IMR-90 (cell line): Measurements from ENCODE around the gene MPZL3. TPM values are rescaled to one million over a fixed set of nuclear protein-coding genes. Genes with fewer than 3 reads are reported as not detected.

Source experiments
- ATAC-seq: fragments of 200-7000 bp; cut with Tn5 transposase; 2 replicates; pipeline ENCODE4 v1.9.1; 2020; ENCODE audit warnings: low read depth, mild to moderate bottlenecking, moderate library complexity
- BruUV-seq: library from RNA; stranded (reverse); fragments of 400-500 nt; replicated peaks from 2 replicates; lab custom pipeline; 2021; lab: Mats Ljungman, UMichigan
- CTCF ChIA-PET: fragments of 300-600 bp; formaldehyde crosslinking; extraction: SDS; loops from one replicate; lab custom pipeline; 2021; ENCODE audit warnings: antibody characterized with exemption; lab: Yijun Ruan, JAX
- POLR2A ChIA-PET: fragments of 300-600 bp; sonication (Branson Sonifier 250); formaldehyde crosslinking; loops from one replicate; lab custom pipeline; 2022; ENCODE audit warnings: antibody characterized with exemption; ENCODE audit not compliant: unreplicated experiment; lab: Charles Lee
- DNase-seq: peaks from one replicate; pipeline ENCODE4 v3.0.0; 2013
- H2AFZ ChIP-seq: replicated peaks from 2 replicates; pipeline ENCODE3; 2013; ENCODE audit warnings: low read length, mild to moderate bottlenecking; ENCODE audit not compliant: poor library complexity
- H2AK5ac ChIP-seq: 2 replicates; pipeline ENCODE4 v1.6.1; 2013; ENCODE audit warnings: low read depth, low read length, inconsistent platforms
- H2AK9ac ChIP-seq: replicated peaks from 2 replicates; pipeline ENCODE3; 2013; ENCODE audit warnings: mild to moderate bottlenecking, low read depth, low read length, moderate library complexity; ENCODE audit not compliant: poor library complexity
- H2BK120ac ChIP-seq: 2 replicates; pipeline ENCODE4 v1.6.1; 2013; ENCODE audit warnings: low read depth, low read length, inconsistent platforms
- H2BK15ac ChIP-seq: 3 replicates; pipeline ENCODE4 v1.6.1; 2013; ENCODE audit warnings: low read depth, low read length, inconsistent platforms
- H2BK20ac ChIP-seq: 2 replicates; pipeline ENCODE4 v1.6.1; 2013; ENCODE audit warnings: low read depth, mild to moderate bottlenecking, inconsistent platforms, low read length, moderate library complexity
- H2BK5ac ChIP-seq: 2 replicates; pipeline ENCODE4 v1.6.1; 2013; ENCODE audit warnings: mild to moderate bottlenecking, low read depth, low read length, inconsistent platforms; ENCODE audit not compliant: poor library complexity, severe bottlenecking
- H3K14ac ChIP-seq: replicated peaks from 2 replicates; pipeline ENCODE4 v1.6.1; 2013; ENCODE audit warnings: low read depth, low read length, inconsistent platforms
- H3K18ac ChIP-seq: 2 replicates; pipeline ENCODE4 v1.6.1; 2013; ENCODE audit warnings: low read depth, low read length, control low read depth
- H3K23ac ChIP-seq: 2 replicates; pipeline ENCODE4 v1.6.1; 2013; ENCODE audit warnings: low read depth, low read length, inconsistent platforms
- H3K27ac ChIP-seq: 2 replicates; pipeline ENCODE4 v1.5.1; 2013; ENCODE audit warnings: mild to moderate bottlenecking, control low read depth, low read length; ENCODE audit not compliant: insufficient read depth
- H3K27me3 ChIP-seq: 2 replicates; pipeline ENCODE4 v1.6.1; 2013; ENCODE audit warnings: low read length; ENCODE audit not compliant: control insufficient read depth, insufficient read depth
- H3K36me3 ChIP-seq: 2 replicates; pipeline ENCODE4 v1.6.1; 2013; ENCODE audit warnings: low read length, mixed read lengths; ENCODE audit not compliant: control insufficient read depth, insufficient read depth
- H3K4ac ChIP-seq: 2 replicates; pipeline ENCODE4 v1.6.1; 2013; ENCODE audit warnings: low read depth, low read length, inconsistent platforms
- H3K4me1 ChIP-seq: 2 replicates; pipeline ENCODE4 v1.6.1; 2013; ENCODE audit warnings: low read length, mixed read lengths; ENCODE audit not compliant: control insufficient read depth, insufficient read depth
- H3K4me2 ChIP-seq: 2 replicates; pipeline ENCODE4 v1.6.1; 2013; ENCODE audit warnings: low read depth, mild to moderate bottlenecking, control low read depth, low read length, moderate library complexity
- H3K4me3 ChIP-seq: 2 replicates; pipeline ENCODE4 v1.5.1; 2013; ENCODE audit warnings: low read depth, mild to moderate bottlenecking, control low read depth, low read length, moderate library complexity; ENCODE audit not compliant: insufficient read depth
- H3K56ac ChIP-seq: 2 replicates; pipeline ENCODE4 v1.6.1; 2013; ENCODE audit warnings: low read length, inconsistent platforms; ENCODE audit not compliant: insufficient read depth; ENCODE audit errors: extremely low read depth
- H3K79me1 ChIP-seq, 2 experiments: 2 replicates each; pipeline ENCODE4 v1.6.1; 2013; ENCODE audit warnings: low read length in 2 of 2, inconsistent platforms in 1 of 2, low read depth in 1 of 2
- H3K9ac ChIP-seq: 2 replicates; pipeline ENCODE4 v1.6.1; 2013; ENCODE audit warnings: low read depth, low read length, control low read depth
- H3K9me1 ChIP-seq: 2 replicates; pipeline ENCODE4 v1.6.1; 2013; ENCODE audit warnings: low read length, inconsistent platforms; ENCODE audit not compliant: insufficient read depth
- H3K9me3 ChIP-seq: 2 replicates; pipeline ENCODE4 v1.6.1; 2013; ENCODE audit warnings: low read length; ENCODE audit not compliant: control insufficient read depth, insufficient read depth
- H4K20me1 ChIP-seq: 2 replicates; pipeline ENCODE4 v1.6.1; 2013; ENCODE audit warnings: low read length, inconsistent platforms; ENCODE audit not compliant: insufficient read depth
- H4K5ac ChIP-seq: 2 replicates; pipeline ENCODE4 v1.6.1; 2013; ENCODE audit warnings: mild to moderate bottlenecking, low read depth, low read length, control low read depth
- H4K8ac ChIP-seq, 2 experiments: 2 replicates each; pipeline ENCODE4 v1.6.1; 2013; ENCODE audit warnings: low read depth in 2 of 2, low read length in 2 of 2, control low read depth in 1 of 2, inconsistent platforms in 1 of 2
- H4K91ac ChIP-seq: 2 replicates; pipeline ENCODE4 v1.6.1; 2013; ENCODE audit warnings: low read depth, low read length, inconsistent platforms; ENCODE audit not compliant: insufficient read depth
- RFX5 ChIP-seq: IDR thresholded peaks from 2 replicates; pipeline ENCODE4 v1.8.0; 2012; ENCODE audit warnings: low read depth, mild to moderate bottlenecking, low read length, moderate library complexity
- WGBS, 2 experiments: methylation state at CpG; one replicate each; pipeline versions ENCODE4 v1.1.5 to v1.1.7; 2013; ENCODE audit warnings: missing lambda C conversion rate in 2 of 2; ENCODE audit not compliant: insufficient read length in 1 of 2; ENCODE audit errors: extremely low coverage in 2 of 2; 5-methylcytosine and 5-hydroxymethylcytosine counted together
- dilution Hi-C: fragments of 300-500 bp; cut with HindIII; formaldehyde crosslinking; loops from one replicate; pipeline ENCODE4 v1.14.3; 2018; ENCODE audit warnings: low sequenced_read_pairs; ENCODE audit not compliant: unreplicated experiment
- in situ Hi-C: fragments of 300-500 bp; cut with MboI; formaldehyde crosslinking; loops from 3 replicates; pipeline ENCODE4 v1.14.3; 2019; ENCODE audit warnings: low sequenced_read_pairs, inconsistent platforms, mixed read lengths
- intact Hi-C: fragments of 100-400 bp; cut with micrococcal nuclease; formaldehyde crosslinking; loops from 2 replicates; pipeline ENCODE4 v1.10.0; 2022
- polyA plus RNA-seq, 3 experiments: library from polyadenylated mRNA; depleted of rRNA; stranded (reverse); fragments of >200 nt; gene quantifications; 2 replicates each; pipeline ENCODE4 v1.2.3, GENCODE V29; 2012; ENCODE audit warnings: low replicate concordance in 1 of 3
- total RNA-seq: library from RNA; depleted of rRNA; stranded (reverse); fragments of >200 nt; gene quantifications from 2 replicates; pipeline ENCODE4 v1.2.3, GENCODE V29; 2012
- TF ChIP-seq, protein P1 (sequence below): conservative IDR thresholded peaks from 2 replicates; pipeline ENCODE4 v1.5.1; 2012; ENCODE audit warnings: mild to moderate bottlenecking, low read depth, low read length, improper control_type of control experiment

The MPZL3 gene
- total and polyA plus RNA-seq, 2 of the 4 experiments (the other 2 are of a cell fraction): 0.15 to 0.36 TPM

DNA sequence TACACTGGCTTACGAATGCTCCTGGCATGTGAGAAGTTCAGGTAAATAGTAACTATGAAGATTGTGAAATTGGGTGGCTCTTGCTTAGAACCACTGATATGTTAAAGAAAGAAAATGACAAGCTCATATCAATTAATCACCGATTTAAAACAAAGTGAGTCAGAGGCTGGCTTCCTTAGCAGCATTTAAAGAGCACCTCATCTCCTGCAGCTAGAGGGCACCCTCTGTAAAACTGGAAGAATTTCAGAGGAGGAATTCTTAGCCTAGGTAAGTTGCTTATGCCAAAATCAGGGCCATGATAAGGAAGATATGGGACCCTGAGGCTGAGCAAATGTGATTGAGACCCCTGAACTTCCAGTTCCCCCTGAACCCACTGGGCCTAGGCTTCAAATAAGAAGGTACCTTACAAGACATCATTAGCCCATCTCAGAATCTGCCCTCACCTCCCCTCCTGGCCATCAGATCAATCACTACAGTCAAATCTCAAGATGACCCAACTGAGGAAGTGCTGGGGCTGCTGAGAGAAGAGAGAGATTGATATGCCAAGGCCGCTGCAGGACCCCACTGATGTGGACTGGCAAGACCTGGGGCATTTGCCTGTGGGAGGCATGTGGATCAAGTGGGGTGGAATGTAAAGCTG, 43.8 kb upstream of the MPZL3 start:
- intact Hi-C loops: no loop called here
- H4K8ac ChIP-seq: no peak overlapping the region
- no peaks in the 10 kb centered on the region; the same call in 1 of the 2 replicates for H3K27me3 ChIP-seq
- no peaks in the 10 kb centered on the region for H3K9me3 ChIP-seq
- no peak overlapping the region for H3K4me2 ChIP-seq
- no peaks in the 10 kb centered on the region for H3K4me1 ChIP-seq
- no peaks in the 10 kb centered on the region for H3K36me3 ChIP-seq
- H2BK120ac ChIP-seq: no peak overlapping the region
- 40% methylated on average over 1 of the region's 3 CpGs; no CpG with 5 or more reads in 1 of the 2 experiments for WGBS, 2 experiments
- in situ Hi-C loops: no loop called here
- no peak overlapping the region for H3K27ac ChIP-seq
- ATAC-seq (no peak), DNase-seq (peak; percentile 12)
- H3K79me1 ChIP-seq: no peaks in the 10 kb centered on the region
- H4K20me1 ChIP-seq: no peaks in the 10 kb centered on the region
- no peak overlapping the region for H3K18ac ChIP-seq
- no peak overlapping the region for H3K4me3 ChIP-seq
- no peak overlapping the region for H4K91ac ChIP-seq
- ChIA-PET POLR2A (no interaction called here), CTCF (no interaction called here)
- H2BK15ac ChIP-seq: no peak overlapping the region
- H2BK20ac ChIP-seq: no peak overlapping the region
- H3K23ac ChIP-seq: no peak overlapping the region
- dilution Hi-C loops: no loop called here
- no peak overlapping the region for H3K14ac ChIP-seq
- peak overlapping the region; percentile 13 for H2AK9ac ChIP-seq
- H2BK5ac ChIP-seq: no peak overlapping the region
- H4K5ac ChIP-seq: no peak overlapping the region
- H2AK5ac ChIP-seq: no peak overlapping the region
- no peak overlapping the region for H2AFZ ChIP-seq
- BruUV-seq: no TSS peak
- TF ChIP-seq RFX5: no peak
- TF ChIP-seq, protein P1, sequence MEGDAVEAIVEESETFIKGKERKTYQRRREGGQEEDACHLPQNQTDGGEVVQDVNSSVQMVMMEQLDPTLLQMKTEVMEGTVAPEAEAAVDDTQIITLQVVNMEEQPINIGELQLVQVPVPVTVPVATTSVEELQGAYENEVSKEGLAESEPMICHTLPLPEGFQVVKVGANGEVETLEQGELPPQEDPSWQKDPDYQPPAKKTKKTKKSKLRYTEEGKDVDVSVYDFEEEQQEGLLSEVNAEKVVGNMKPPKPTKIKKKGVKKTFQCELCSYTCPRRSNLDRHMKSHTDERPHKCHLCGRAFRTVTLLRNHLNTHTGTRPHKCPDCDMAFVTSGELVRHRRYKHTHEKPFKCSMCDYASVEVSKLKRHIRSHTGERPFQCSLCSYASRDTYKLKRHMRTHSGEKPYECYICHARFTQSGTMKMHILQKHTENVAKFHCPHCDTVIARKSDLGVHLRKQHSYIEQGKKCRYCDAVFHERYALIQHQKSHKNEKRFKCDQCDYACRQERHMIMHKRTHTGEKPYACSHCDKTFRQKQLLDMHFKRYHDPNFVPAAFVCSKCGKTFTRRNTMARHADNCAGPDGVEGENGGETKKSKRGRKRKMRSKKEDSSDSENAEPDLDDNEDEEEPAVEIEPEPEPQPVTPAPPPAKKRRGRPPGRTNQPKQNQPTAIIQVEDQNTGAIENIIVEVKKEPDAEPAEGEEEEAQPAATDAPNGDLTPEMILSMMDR: peak; percentile 19; the same call in 1 of the 2 replicates
- H3K4ac ChIP-seq: no peak overlapping the region
- no peak overlapping the region for H3K9ac ChIP-seq
- no peak overlapping the region for H3K56ac ChIP-seq
- H3K9me1 ChIP-seq: no peaks in the 10 kb centered on the region
